Activated T-cell treated with anti-CD3 and anti-CD28 coated beads, Interleukin-2, amount 50 U/mL, for 24 hours (primary cell): ENCODE results near the gene FXR2.
"Not testable (repeated sequence)": the region's sequence is repeated elsewhere in the genome, so short reads cannot be mapped to it uniquely, and the experiment has no call there.

Experiments
- DNase-seq: peaks from one replicate; pipeline ENCODE4 v3.0.0-alpha.2; 2020
- H3K27ac Mint-ChIP-seq: 2 replicates; pipeline ENCODE4 v1.8.0; 2020; ENCODE audit warnings: mild to moderate bottlenecking, mixed read lengths
- H3K27me3 Mint-ChIP-seq: 2 replicates; pipeline ENCODE4 v1.8.0; 2020; ENCODE audit warnings: mixed read lengths
- H3K36me3 Mint-ChIP-seq: 2 replicates; pipeline ENCODE4 v1.8.0; 2020; ENCODE audit warnings: low read depth, mixed read lengths
- H3K4me1 Mint-ChIP-seq: 2 replicates; pipeline ENCODE4 v1.8.0; 2020; ENCODE audit warnings: low read depth, mixed read lengths
- H3K4me3 Mint-ChIP-seq: 2 replicates; pipeline ENCODE4 v1.8.0; 2020; ENCODE audit warnings: mild to moderate bottlenecking, moderate library complexity, mixed read lengths
- H3K9me3 Mint-ChIP-seq: 2 replicates; pipeline ENCODE4 v1.8.0; 2020; ENCODE audit warnings: mixed read lengths

Gene FXR2

DNA sequence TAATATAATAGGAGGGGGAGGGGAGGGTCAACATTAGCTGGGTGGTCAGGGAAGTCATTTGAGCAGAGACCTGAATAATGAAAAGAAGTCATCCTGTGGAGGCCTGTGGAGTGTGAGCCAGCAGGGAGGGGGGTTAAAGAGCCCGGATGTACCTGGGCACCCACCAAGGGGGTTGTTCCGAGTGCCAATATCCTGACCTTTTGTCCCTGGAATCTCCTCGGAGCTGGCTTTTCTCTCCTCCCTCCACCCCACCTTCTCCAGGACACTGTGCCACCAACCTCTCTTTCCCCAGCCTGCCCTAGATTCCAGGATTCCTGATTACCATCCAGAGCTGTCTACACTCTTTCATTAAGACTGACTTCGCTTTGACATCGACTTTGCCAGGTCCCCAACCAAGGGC is 21.5 kb upstream of the FXR2 start:
- Mint-ChIP-seq H3K36me3 (no peaks in the 10 kb centered on the region), H3K4me3 (no peak overlapping the region), H3K27me3 (no peaks in the 10 kb centered on the region), H3K27ac (no peak overlapping the region), H3K9me3 (no peaks in the 10 kb centered on the region), H3K4me1 (no peaks in the 10 kb centered on the region)
- DNase-seq = no peak

DNA sequence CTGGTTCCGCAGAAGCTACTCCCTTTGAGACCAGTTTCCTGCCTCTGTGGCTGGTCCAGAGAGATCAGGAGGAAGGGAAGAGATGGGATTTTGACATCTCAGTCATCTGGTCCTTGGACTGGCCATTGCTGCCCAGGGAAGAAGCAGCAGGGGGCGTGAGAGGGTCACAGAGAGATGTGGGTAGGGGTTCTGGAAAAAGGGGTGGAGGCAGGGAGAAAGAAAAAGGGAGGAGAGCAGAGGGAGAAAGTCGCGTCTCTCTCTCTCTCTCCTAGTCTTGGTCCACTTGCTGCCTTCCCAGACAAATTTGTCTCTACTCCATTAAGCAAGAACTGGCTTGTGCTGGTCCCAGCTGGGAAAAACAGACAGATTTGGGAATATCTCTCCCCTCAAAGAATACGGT is 19.7 kb upstream of the FXR2 start:
- H3K27ac Mint-ChIP-seq = no peak overlapping the region
- no peak for DNase-seq
- no peaks in the 10 kb centered on the region for H3K36me3 Mint-ChIP-seq
- no peaks in the 10 kb centered on the region for H3K9me3 Mint-ChIP-seq
- H3K4me1 Mint-ChIP-seq = no peaks in the 10 kb centered on the region
- no peaks in the 10 kb centered on the region for H3K27me3 Mint-ChIP-seq
- H3K4me3 Mint-ChIP-seq = no peak overlapping the region

DNA sequence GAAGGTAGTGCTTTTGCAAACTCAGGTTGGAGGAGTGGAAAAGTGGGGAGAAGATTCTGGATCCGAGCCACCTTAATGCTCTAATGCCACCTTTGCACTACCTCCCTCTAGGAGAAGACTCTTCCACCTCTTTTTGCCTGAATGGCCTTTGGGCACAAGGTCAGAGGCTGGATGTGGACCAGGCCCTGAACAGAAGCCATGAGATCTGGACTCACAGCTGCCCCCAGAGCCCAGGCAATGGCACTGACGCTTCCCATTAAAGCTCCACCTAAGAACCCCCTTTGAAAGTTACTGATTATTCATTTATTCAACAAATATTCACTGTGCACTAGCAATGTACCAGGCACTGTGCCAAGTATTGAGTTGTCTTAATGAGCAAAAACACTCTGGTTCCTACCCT is 18.4 kb upstream of the FXR2 start:
- Mint-ChIP-seq H3K4me1 (peaks cover 2% of the 10 kb centered on the region), H3K27ac (no peak overlapping the region), H3K9me3 (no peaks in the 10 kb centered on the region), H3K36me3 (no peaks in the 10 kb centered on the region), H3K27me3 (no peaks in the 10 kb centered on the region), H3K4me3 (no peak overlapping the region)
- no peak for DNase-seq

DNA sequence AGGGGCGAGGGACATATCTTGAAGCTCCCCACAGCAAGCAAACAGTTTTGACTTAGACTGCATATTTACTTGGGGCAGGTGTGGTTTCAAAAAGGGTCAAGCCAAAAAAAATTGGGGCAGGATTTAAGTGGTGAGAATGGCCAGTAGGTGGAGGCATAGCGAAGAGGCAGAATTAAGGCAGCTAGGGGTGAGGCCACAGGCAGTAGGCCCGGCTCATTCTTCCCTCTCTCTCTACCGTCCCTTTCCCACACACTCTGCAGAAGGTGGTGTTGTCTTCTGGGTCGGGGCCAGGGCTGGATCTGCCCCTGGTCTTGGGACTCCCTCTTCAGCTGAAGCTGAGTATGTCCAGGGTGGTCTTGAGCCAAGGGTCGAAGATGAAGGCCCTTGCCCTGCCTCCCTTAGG is 17.8 kb upstream of the FXR2 start:
- H3K4me1 Mint-ChIP-seq = peaks cover 4% of the 10 kb centered on the region
- no peaks in the 10 kb centered on the region for H3K9me3 Mint-ChIP-seq
- H3K27me3 Mint-ChIP-seq = no peaks in the 10 kb centered on the region
- no peak for DNase-seq
- no peak overlapping the region for H3K27ac Mint-ChIP-seq
- no peak overlapping the region for H3K4me3 Mint-ChIP-seq
- peaks cover 1% of the 10 kb centered on the region for H3K36me3 Mint-ChIP-seq

DNA sequence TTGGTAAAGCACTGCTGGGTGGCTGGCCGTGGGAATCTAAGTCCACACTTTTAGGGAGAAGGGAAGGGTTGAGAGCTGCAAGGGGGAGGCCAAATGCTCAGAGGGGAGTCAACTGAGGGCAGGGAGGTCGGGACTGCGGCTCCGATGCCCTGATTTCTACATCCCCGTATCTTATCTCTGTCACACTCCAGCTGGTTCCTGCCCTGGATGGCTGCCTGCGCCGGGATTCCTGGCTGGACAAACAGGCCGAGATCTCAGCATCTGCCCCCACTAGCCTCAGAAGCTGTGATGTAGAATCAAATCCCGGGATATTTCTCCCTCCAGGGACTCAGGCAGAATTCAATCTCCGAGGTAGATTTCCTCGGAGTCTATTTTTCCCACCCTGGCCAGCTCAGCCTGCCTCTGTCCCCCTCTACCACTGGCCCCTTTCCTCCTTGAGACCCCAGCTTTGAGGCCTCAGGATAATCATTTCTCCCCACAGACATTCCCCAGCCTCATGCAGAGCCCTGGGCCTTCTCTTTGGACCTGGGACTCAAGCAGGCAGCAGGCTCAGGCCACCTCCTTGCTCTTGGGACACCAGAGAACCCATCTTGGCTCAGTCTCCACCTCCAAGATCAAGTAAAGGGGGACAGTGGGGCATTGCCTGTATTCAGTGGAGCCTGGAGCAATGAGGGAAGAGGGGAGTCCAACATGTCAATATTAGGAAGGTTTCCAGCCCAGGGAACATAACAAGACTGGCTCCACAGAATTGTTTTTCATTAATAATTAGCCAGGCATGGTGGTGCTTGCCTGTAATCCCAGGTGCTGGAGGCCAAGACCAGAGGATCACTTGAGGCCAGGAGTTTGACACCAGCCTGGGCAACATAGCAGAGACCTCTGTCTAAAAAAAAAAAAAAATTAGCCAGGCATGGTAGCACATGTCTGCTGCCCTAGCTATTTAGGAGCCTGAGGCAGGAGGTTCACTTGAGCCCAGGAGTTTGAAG is 17.0 kb upstream of the FXR2 start:
- Mint-ChIP-seq H3K4me1 (peaks cover 9% of the 10 kb centered on the region), H3K27ac (no peak overlapping the region), H3K4me3 (no peak overlapping the region), H3K27me3 (no peaks in the 10 kb centered on the region), H3K36me3 (peaks cover 3% of the 10 kb centered on the region), H3K9me3 (no peaks in the 10 kb centered on the region)
- DNase-seq = no peak

DNA sequence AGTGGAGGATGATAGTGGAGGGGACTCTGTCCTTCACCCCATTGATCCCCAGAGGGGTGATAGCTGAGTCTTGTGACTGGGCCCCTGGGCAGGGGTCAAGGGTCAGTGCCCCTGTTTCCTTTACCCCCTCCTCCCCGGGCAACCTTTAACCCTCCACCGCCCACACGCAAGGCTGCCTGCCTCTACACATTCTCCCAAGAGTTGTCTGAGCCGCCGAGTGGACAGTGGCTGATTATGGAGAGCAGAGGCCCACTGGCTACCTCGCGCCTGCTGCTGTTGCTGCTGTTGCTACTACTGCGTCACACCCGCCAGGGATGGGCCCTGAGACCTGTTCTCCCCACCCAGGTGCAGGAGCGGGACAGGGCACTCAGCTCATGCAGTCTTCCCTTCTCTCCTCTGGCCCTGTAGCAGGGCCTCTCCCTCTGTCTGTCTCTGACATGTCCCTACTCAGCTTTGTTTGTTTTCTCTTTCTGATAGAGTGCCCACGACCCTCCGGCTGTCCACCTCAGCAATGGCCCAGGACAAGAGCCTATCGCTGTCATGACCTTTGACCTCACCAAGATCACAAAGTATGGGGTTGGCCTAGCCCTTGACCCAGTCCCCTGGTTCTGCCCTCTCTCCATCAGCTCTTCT is 15.4 kb upstream of the FXR2 start, which contains the start of gene SHBG:
Gene SHBG, plus strand, starts transcription at position 197 of the 633 bp plus-strand sequence. Its CDS starts 38 bp downstream, at position 235.
- H3K27me3 Mint-ChIP-seq = no peaks in the 10 kb centered on the region
- no peak for DNase-seq
- H3K4me1 Mint-ChIP-seq = peaks cover 13% of the 10 kb centered on the region
- no peaks in the 10 kb centered on the region for H3K9me3 Mint-ChIP-seq
- H3K4me3 Mint-ChIP-seq = no peak within 1 kb of the TSS
- no peak within 1 kb of the TSS for H3K27ac Mint-ChIP-seq
- H3K36me3 Mint-ChIP-seq = peaks cover 3% of the 10 kb centered on the region

DNA sequence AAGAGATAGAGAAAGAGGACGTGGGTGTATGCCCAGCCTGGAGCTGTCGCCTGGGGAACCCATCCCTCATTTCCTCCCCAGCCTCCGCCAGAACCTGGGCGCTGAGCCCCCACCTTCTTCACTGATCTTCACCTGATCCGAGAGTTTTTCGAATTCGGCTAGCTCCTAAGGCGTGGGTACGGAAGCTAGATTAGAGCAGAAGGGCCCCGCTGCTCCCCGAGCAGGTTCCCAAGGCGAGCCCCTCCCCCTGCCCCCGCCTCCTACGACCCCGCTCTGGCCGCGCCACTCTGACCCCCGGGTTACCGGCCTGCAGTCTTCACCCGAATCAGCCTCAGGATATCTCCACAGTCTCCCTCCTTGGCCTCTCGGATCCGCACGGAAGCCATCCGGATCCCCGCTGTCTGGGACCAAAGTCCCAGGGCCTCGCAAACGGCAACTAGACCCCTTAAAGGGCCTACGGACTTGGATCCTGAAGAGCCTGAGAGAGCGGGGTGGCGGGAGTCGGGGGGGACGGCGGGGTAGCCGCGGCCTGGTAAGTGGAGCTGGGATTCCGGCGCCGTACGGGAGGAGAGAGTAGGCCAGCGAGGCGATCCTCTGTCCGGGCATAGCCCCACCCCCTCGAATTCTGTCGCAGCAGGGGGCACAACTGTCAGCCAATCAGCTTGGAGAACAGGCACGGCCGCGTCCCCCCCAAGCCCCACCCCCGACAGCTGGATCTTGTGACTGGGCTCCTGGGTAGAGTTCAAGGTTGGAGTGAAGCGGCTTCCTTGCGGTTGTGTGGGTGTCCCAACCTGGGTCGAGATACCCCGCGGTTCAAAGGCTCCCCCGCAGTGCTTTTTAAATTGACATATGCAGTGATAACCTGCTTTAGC is 12.8 kb upstream of the FXR2 start, which contains the start of gene SAT2:
Gene SAT2, minus strand, starts transcription at position 572 of the 872 bp plus-strand sequence. Its CDS starts 186 bp downstream, at position 386.
- Mint-ChIP-seq H3K27me3 (no peaks in the 10 kb centered on the region), H3K4me3 (peak within 1 kb of the TSS; percentile 85), H3K36me3 (peaks cover 3% of the 10 kb centered on the region), H3K27ac (peak within 1 kb of the TSS; percentile 83), H3K9me3 (no peaks in the 10 kb centered on the region), H3K4me1 (peaks cover 13% of the 10 kb centered on the region)
- peak; percentile 85 for DNase-seq

DNA sequence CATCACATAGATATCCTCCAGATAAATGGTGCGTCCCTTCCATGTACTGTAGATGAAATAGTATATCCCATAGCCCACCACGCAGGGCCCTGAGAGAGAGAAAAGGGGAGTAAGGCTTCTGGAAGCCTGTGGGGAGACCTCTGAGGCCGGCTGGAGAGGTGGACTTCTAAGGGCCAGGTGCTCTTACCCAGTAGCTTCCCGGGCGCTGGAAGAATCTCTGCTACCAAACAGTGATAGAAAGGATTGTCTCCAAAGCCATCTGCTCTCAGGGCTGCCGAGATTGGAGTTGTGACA is 12.2 kb upstream of the FXR2 start:
- peak overlapping the region; percentile 83 for H3K27ac Mint-ChIP-seq
- peaks cover 3% of the 10 kb centered on the region for H3K36me3 Mint-ChIP-seq
- H3K9me3 Mint-ChIP-seq = no peaks in the 10 kb centered on the region

DNA sequence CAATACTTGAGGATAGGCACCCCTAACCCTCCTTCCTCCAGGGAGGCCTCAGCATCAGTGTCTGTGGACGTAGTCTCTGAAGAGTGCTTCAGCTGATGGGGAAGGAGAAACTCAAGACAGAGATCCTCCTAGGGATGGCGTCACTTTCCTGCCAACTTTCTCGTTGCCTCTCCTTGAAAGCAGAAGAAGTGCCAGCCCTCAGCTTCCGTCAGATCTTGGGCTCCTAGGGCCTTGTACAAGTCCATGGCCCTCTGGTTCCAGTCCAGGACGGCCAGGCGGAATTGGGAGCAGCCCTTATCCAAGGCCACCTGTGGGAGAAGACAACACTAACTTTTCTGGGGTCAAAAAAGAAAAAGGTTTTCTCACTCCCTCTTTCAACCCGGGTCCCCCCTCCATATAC is 11.6 kb upstream of the FXR2 start:
- DNase-seq = no peak
- Mint-ChIP-seq H3K27ac (no peak overlapping the region), H3K27me3 (no peaks in the 10 kb centered on the region), H3K36me3 (peaks cover 3% of the 10 kb centered on the region), H3K4me1 (peaks cover 13% of the 10 kb centered on the region), H3K4me3 (peak overlapping the region; percentile 85), H3K9me3 (no peaks in the 10 kb centered on the region)

More for the DNA sequence above, 12.2 kb upstream of the FXR2 start:
- no peak for DNase-seq
- H3K27me3 Mint-ChIP-seq = no peaks in the 10 kb centered on the region
- H3K4me1 Mint-ChIP-seq = peaks cover 13% of the 10 kb centered on the region
- H3K4me3 Mint-ChIP-seq = peak overlapping the region; percentile 85

DNA sequence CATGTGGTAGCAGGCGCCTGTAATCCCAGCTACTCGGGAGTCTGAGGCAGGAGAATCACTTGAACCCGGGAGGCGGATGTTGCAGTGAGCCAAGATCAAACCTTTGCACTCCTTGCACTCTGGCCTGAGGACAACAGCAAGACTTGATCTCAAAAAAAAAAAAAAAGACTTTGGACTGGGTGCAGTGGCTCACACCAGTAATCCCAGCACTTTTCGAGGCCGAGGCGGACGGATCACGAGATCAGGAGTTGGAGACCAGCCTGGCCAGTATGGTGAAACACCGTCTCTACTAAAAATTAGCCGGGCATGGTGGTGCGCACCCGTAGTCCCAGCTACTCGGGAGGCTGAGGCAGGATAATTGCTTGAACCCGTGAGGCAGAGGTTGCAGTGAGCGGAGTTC is 11.1 kb upstream of the FXR2 start:
- H3K4me3 Mint-ChIP-seq, DNase-seq, H3K27ac Mint-ChIP-seq, H3K36me3 Mint-ChIP-seq, H3K9me3 Mint-ChIP-seq, H3K27me3 Mint-ChIP-seq: not testable (repeated sequence)
- H3K4me1 Mint-ChIP-seq = peaks cover 13% of the 10 kb centered on the region

DNA sequence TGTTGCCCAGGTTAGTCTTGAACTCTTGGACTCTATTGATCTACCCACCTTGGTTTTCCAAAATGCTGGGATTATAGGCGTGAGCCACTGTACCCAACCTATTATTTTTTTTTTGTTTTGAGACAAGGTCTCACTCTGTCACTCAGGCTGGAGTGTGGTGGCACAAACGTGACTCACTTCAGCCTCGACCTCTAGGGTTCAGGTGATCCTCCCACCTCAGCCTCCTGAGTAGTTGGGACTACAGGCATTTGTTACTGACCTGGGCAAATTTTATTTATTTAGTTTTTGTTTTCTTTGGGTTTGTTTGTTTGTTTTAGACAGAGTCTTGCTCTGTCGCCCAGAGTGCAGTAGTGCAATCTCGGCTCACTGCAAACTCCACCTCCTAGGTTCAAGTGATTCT is 9.0 kb upstream of the FXR2 start:
- DNase-seq = no peak
- Mint-ChIP-seq H3K36me3 (peaks cover 3% of the 10 kb centered on the region), H3K4me1 (peaks cover 13% of the 10 kb centered on the region), H3K27ac (no peak overlapping the region), H3K9me3 (no peaks in the 10 kb centered on the region), H3K4me3 (no peak overlapping the region), H3K27me3 (no peaks in the 10 kb centered on the region)

DNA sequence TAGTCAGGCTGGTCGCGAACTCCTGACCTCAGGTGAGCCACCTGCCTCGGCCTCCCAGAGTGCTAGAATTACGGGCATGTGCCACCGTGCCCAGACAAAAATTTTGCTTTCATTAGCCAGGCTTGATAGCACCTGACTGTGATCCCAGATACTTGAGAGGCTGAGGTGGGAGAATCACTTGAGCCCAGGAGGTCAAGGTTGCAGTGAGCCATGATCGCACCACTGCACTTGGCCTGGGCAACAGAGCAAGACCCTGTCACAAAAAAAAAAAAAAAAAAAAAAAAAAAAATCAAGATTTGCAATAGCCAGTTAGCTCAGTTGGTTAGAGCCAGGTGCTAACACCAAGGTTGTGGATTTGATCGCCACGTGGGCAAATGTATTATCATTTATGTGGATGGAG is 6.1 kb upstream of the FXR2 start:
- Mint-ChIP-seq H3K9me3 (no peaks in the 10 kb centered on the region), H3K27me3 (no peaks in the 10 kb centered on the region), H3K27ac (no peak overlapping the region), H3K4me3 (no peak overlapping the region), H3K4me1 (no peaks in the 10 kb centered on the region), H3K36me3 (no peaks in the 10 kb centered on the region)
- DNase-seq = no peak

DNA sequence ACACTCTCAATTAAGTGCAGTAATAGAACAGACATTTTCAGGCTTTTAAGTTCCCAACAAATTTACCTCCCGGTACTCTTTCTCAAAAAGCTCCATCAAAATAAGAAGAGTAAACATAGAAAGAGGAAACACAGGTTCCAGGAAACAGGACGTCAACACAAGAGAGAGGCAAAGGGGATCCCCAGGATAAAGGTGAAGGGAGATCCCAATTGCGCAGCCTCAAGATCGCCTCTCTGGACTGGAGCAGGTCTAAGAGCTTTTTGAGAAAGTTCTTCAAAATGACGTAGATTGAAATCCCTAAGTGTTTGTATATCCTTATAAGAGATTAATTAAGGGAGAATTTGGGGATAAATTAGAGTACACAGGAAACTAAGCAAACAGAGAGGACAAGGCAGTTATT is 3.9 kb upstream of the FXR2 start:
- peaks cover 6% of the 10 kb centered on the region for H3K36me3 Mint-ChIP-seq
- no peak overlapping the region for H3K4me3 Mint-ChIP-seq
- peaks cover 4% of the 10 kb centered on the region for H3K4me1 Mint-ChIP-seq
- H3K9me3 Mint-ChIP-seq = no peaks in the 10 kb centered on the region
- DNase-seq = no peak
- H3K27ac Mint-ChIP-seq = no peak overlapping the region
- H3K27me3 Mint-ChIP-seq = no peaks in the 10 kb centered on the region

DNA sequence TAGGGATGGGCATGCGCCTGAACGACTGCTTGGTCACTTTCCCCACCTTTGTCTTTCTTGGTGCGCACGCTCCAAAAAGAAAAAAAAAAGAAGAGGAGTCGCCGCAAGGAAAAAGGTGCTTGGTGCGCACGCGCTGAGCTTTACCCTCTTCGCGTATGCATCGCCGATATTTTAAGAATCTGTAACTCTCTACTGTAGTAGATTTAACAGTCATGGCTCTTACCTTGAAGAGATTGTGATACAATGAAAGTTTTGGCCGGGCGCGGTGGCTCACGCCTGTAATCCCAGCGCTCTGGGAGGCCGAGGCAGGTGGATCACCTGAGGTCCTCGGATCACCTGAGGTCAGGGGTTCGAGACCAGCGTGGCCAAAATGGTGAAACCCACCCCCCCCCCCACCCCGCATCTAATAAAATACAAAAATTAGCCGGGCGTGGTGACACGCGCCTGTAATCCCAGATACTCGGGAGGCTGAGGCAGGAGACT is 609 bp upstream of the FXR2 start:
- Mint-ChIP-seq H3K9me3 (no peaks in the 10 kb centered on the region), H3K27me3 (no peaks in the 10 kb centered on the region), H3K4me1 (peaks cover 37% of the 10 kb centered on the region), H3K27ac (peak overlapping the region; percentile 91), H3K36me3 (peaks cover 32% of the 10 kb centered on the region), H3K4me3 (peak overlapping the region; percentile 76)
- DNase-seq = no peak
